Spleen (tissue), 11 donors: Measurements from ENCODE around the gene HNRNPC. TPM values are rescaled to one million over a fixed set of nuclear protein-coding genes. Genes with fewer than 3 reads are reported as not detected.
A peak's percentile ranks its signal among the peaks of the same experiment; 100 is the strongest.

Experiments
- DNase-seq: peaks from one replicate; pipeline ENCODE4 v3.0.0-alpha.2; 2020
- H3K27ac ChIP-seq, 8 donors: fragments of 200-600 bp; sonication (generic) in 7 of 8; 1 replicate in 4 of 8; 2 replicates in 4 of 8; pipeline versions ENCODE4 v1.5.0 to v1.8.0; 2016 to 2021; ENCODE audit warnings: inconsistent platforms in 4 of 8, mild to moderate bottlenecking in 4 of 8, moderate library complexity in 1 of 8
- H3K27me3 ChIP-seq, 7 donors: fragments of 200-600 bp; sonication (generic) in 6 of 7; replicated peaks in 1 of 7; 1 replicate in 4 of 7; 2 replicates in 3 of 7; pipeline versions ENCODE4 v1.5.0 to v1.8.0; 2016 to 2021; ENCODE audit warnings: inconsistent platforms in 3 of 7, mild to moderate bottlenecking in 1 of 7
- H3K36me3 ChIP-seq, 6 donors: fragments of 200-600 bp; sonication (generic) in 5 of 6; 1 replicate in 4 of 6; 2 replicates in 2 of 6; pipeline versions ENCODE4 v1.5.0 to v1.8.0; 2016 to 2021; ENCODE audit warnings: inconsistent platforms in 2 of 6
- H3K4me1 ChIP-seq, 6 donors: fragments of 200-600 bp; sonication (generic) in 5 of 6; 1 replicate in 3 of 6; 2 replicates in 3 of 6; pipeline versions ENCODE4 v1.5.0 to v1.8.0; 2016 to 2021; ENCODE audit warnings: inconsistent platforms in 3 of 6
- H3K4me3 ChIP-seq, 8 donors: fragments of 200-600 bp; sonication (generic) in 7 of 8; 1 replicate in 4 of 8; 2 replicates in 4 of 8; pipeline versions ENCODE4 v1.5.0 to v1.8.0; 2016 to 2021; ENCODE audit warnings: inconsistent platforms in 4 of 8, mild to moderate bottlenecking in 4 of 8, moderate library complexity in 2 of 8
- H3K9me3 ChIP-seq, 8 donors: fragments of 200-600 bp; sonication (generic) in 7 of 8; 1 replicate in 4 of 8; 2 replicates in 4 of 8; pipeline versions ENCODE4 v1.5.0 to v1.8.0; 2016 to 2021; ENCODE audit warnings: inconsistent platforms in 4 of 8
- CTCF ChIP-seq, 11 experiments: fragments of 200-600 bp in 7 of 11; fragments of 450-650 bp in 4 of 11; sonication (generic) in 4 of 11; IDR thresholded peaks in 8 of 11; conservative IDR thresholded peaks in 3 of 11; 1 replicate in 7 of 11; 2 replicates in 4 of 11; pipeline versions ENCODE4 v1.4.0 to v1.8.0; 2016 to 2021; ENCODE audit warnings: antibody characterized with exemption in 11 of 11, inconsistent platforms in 4 of 11, mild to moderate bottlenecking in 1 of 11
- POLR2A ChIP-seq, 3 donors: fragments of 450-650 bp; IDR thresholded peaks; one replicate each; pipeline ENCODE4 v1.5.1; 2017; ENCODE audit warnings: antibody characterized with exemption in 3 of 3, mild to moderate bottlenecking in 1 of 3
- POLR2AphosphoS5 ChIP-seq, 3 donors: sonication (generic); formaldehyde crosslinking; IDR thresholded peaks; one replicate each; pipeline ENCODE4 v1.5.1; 2017; ENCODE audit warnings: antibody characterized with exemption in 3 of 3
- WGBS, 5 donors: extraction: QIAGEN DNeasy Blood & Tissue Kit in 3 of 5; methylation state at CpG; one replicate each; pipeline versions ENCODE4 v1.1.5 to v1.1.7; 2013 to 2018; 5-methylcytosine and 5-hydroxymethylcytosine counted together
- intact Hi-C: fragments of 100-400 bp; cut with DNase I; formaldehyde crosslinking; loops from one replicate; pipeline ENCODE4 v1.15.0; 2023; ENCODE audit warnings: low total_unique reads
- polyA plus RNA-seq, 3 donors: library from polyadenylated mRNA; stranded (reverse); fragments of 200-250 nt; gene quantifications; one replicate each; pipeline ENCODE4 v1.2.1, GENCODE V29; 2013
- total RNA-seq, 7 donors: library from RNA; depleted of rRNA in 3 of 7; stranded (reverse); fragments of >200 nt in 3 of 7; fragmentation: NEBNext Ultra II Directional in 4 of 7; extraction: Animal tissue kit (Norgen Biotek cat#: 25700) in 4 of 7; gene quantifications; one replicate each; pipeline versions ENCODE4 v1.1.0 to v1.2.1, GENCODE V29; 2016 to 2021
- donor health status: healthy with polysubstance abuse.
- donor health status: DM: no; HTN: no; CAD: no; lungs with moderate emphysema.
- donor health status: DM: no; HTN: no; CAD: no.
- donor health status: Bipolar disorder and iron deficiency.
- donor health status: healthy.
- donor health status: DM: no; HTN: no; CAD: no.
- donor health status: DM: yes; HTN: yes; CAD: no.

The HNRNPC gene
- total and polyA plus RNA-seq, 10 donors: 374 to 824 (median 517) TPM

- Histone ChIP-seq H3K4me3 (no peak overlapping the region), H3K27ac (peak overlapping the region in 1 of 8 donors; percentile 2), H3K27me3 (no peaks in the 10 kb centered on the region), H3K9me3 (no peaks in the 10 kb centered on the region), H3K4me1 (peaks cover 73 to 100% (median 96%) of the 10 kb centered on the region in 6 donors), H3K36me3 (peaks cover 0 to 100% (median 64%) of the 10 kb centered on the region in 6 donors)
- TF ChIP-seq POLR2AphosphoS5 (IDR thresholded peaks at IDR 0.05) (peak in 1 of 3 donors; percentile 10), CTCF (IDR thresholded peaks at IDR 0.05 in 8 of 11, conservative IDR thresholded peaks at IDR 0.05 in 3 of 11) (no peak), POLR2A (IDR thresholded peaks at IDR 0.05) (no peak)
- WGBS, 5 donors: 81 to 89% (median 84%) methylated on average over 5 of the region's 5 CpGs
- intact Hi-C loops: no loop called here
- no peak for DNase-seq
These were observed 10.1 kb downstream of the HNRNPC start for GRCh38 chr14:21258889-21259787.

GRCh38 chr14:21258005-21258888, 11.0 kb downstream of the HNRNPC start:
- TF ChIP-seq POLR2AphosphoS5 (IDR thresholded peaks at IDR 0.05): peak in 1 of 3 donors; percentile 8
- no peak for TF ChIP-seq POLR2A (IDR thresholded peaks at IDR 0.05)
- no peak for TF ChIP-seq CTCF (IDR thresholded peaks at IDR 0.05 in 8 of 11, conservative IDR thresholded peaks at IDR 0.05 in 3 of 11)
- H3K9me3 ChIP-seq: no peaks in the 10 kb centered on the region
- 71 to 83% (median 80%) methylated on average over 10 of the region's 10 CpGs for WGBS, 5 donors
- H3K4me1 ChIP-seq: peaks cover 65 to 100% (median 95%) of the 10 kb centered on the region in 6 donors
- H3K27ac ChIP-seq: peak overlapping the region in 4 of 8 donors; percentile 14 to 68 (median 48)
- no peaks in the 10 kb centered on the region for H3K27me3 ChIP-seq
- intact Hi-C loops: no loop called here
- DNase-seq: no peak
- peak overlapping the region in 1 of 8 donors; percentile 43 for H3K4me3 ChIP-seq
- H3K36me3 ChIP-seq: peaks cover 0 to 100% (median 60%) of the 10 kb centered on the region in 6 donors

DNA sequence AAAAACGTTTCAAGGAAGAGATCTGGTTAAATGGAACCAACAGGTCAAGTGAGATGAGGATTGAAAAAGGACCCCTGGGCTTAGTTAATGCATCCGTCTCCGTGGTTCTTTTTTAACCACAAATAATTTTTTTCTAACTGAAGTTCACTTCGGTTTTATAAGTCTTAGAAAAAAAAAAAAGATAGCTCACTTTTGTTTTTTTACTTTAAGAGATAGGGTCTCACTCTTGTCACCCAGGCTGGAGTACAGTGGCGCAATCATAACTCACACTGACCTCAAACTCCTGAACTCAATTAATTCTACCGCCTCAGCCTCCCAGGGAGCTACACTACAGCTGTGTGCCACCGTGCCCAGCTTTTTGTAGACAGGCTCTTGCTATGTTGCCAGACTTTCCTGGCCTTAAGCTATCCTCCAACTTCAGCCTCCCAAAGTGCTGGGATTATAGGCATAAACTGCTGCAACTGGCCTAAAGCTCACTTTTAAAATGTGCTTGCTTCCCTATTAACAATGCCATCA, 11.8 kb downstream of the HNRNPC start:
- intact Hi-C loops: no loop called here
- peak overlapping the region in 4 of 8 donors; percentile 14 to 68 (median 48) for H3K27ac ChIP-seq

More for the DNA sequence above, 11.8 kb downstream of the HNRNPC start:
- Histone ChIP-seq H3K4me1 (peaks cover 57 to 100% (median 91%) of the 10 kb centered on the region in 6 donors), H3K4me3 (peak overlapping the region in 1 of 8 donors; percentile 43), H3K9me3 (no peaks in the 10 kb centered on the region), H3K36me3 (peaks cover 0 to 100% (median 62%) of the 10 kb centered on the region in 6 donors), H3K27me3 (no peaks in the 10 kb centered on the region)
- no peak for DNase-seq
- WGBS, 5 donors: 16 to 30% (median 26%) methylated on average over 7 of the region's 7 CpGs
- TF ChIP-seq POLR2AphosphoS5 (IDR thresholded peaks at IDR 0.05): peak in 1 of 3 donors; percentile 44
- TF ChIP-seq CTCF (IDR thresholded peaks at IDR 0.05 in 8 of 11, conservative IDR thresholded peaks at IDR 0.05 in 3 of 11): no peak
- TF ChIP-seq POLR2A (IDR thresholded peaks at IDR 0.05): no peak
